Fibroblast of mammary gland (primary cell): ENCODE data around the gene GABRR3.

ENCODE experiments used
- DNase-seq: peaks from one replicate; pipeline ENCODE4 v3.0.0-alpha.2; 2010; ENCODE audit warnings: low read depth
- H3K4me3 ChIP-seq: 2 replicates; pipeline ENCODE4 v1.5.1; 2011; ENCODE audit warnings: low read depth, mild to moderate bottlenecking, low read length, moderate library complexity; ENCODE audit not compliant: control insufficient read depth
- TF ChIP-seq, protein P1 (sequence below): conservative IDR thresholded peaks from 2 replicates; pipeline ENCODE4 v1.5.1; 2011; ENCODE audit warnings: low read depth, low read length, inconsistent platforms; ENCODE audit not compliant: control insufficient read depth, insufficient read depth

Gene GABRR3

DNA sequence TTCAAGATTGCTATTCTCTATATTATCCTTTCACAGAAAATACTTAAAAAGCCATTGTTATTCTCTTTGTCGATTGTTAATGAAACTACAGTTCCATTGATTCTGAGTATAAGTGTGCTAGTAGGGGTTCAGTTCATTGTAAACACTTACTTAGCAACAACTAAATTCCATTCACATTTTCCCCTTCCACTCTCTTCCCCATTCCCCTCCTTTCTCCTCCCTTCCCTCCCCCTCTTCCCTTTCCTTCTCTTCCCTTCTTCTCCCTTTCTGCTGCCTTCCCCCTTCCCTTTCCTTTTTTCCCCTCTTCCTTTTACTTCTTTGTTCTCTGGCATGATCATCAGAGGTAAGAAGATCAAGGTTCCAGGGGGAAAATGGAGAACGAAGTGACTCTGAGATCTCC, 41.6 kb downstream of the GABRR3 start:
- DNase-seq, result no peak
- TF ChIP-seq, protein P1, sequence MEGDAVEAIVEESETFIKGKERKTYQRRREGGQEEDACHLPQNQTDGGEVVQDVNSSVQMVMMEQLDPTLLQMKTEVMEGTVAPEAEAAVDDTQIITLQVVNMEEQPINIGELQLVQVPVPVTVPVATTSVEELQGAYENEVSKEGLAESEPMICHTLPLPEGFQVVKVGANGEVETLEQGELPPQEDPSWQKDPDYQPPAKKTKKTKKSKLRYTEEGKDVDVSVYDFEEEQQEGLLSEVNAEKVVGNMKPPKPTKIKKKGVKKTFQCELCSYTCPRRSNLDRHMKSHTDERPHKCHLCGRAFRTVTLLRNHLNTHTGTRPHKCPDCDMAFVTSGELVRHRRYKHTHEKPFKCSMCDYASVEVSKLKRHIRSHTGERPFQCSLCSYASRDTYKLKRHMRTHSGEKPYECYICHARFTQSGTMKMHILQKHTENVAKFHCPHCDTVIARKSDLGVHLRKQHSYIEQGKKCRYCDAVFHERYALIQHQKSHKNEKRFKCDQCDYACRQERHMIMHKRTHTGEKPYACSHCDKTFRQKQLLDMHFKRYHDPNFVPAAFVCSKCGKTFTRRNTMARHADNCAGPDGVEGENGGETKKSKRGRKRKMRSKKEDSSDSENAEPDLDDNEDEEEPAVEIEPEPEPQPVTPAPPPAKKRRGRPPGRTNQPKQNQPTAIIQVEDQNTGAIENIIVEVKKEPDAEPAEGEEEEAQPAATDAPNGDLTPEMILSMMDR, result no peak
- no peak overlapping the region for H3K4me3 ChIP-seq

- DNase-seq, result no peak
- TF ChIP-seq, protein P1, result no peak
- H3K4me3 ChIP-seq, result no peak overlapping the region
Measured at GRCh38 chr3:97992547-97993173, 42.5 kb downstream of the GABRR3 start.

DNA sequence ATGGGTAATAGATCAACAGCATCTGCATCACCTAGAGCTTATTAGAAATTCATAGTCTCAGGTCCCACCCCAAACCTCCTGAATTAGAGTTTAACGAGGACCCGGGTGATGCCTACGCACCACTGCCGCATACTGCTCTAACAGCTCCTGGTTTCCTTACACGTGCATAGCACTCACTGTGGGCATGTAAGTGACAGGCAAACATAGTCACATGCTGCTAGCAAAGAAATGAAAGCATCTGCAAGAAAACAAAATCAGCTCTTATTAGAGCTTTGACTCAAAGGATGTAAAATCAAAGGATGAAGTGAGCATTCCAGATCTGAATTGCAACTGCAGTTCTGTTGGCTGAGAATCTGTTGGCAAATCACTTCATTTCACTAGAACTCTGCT, 43.8 kb downstream of the GABRR3 start:
- H3K4me3 ChIP-seq, result no peak overlapping the region
- TF ChIP-seq, protein P1, result no peak

DNA sequence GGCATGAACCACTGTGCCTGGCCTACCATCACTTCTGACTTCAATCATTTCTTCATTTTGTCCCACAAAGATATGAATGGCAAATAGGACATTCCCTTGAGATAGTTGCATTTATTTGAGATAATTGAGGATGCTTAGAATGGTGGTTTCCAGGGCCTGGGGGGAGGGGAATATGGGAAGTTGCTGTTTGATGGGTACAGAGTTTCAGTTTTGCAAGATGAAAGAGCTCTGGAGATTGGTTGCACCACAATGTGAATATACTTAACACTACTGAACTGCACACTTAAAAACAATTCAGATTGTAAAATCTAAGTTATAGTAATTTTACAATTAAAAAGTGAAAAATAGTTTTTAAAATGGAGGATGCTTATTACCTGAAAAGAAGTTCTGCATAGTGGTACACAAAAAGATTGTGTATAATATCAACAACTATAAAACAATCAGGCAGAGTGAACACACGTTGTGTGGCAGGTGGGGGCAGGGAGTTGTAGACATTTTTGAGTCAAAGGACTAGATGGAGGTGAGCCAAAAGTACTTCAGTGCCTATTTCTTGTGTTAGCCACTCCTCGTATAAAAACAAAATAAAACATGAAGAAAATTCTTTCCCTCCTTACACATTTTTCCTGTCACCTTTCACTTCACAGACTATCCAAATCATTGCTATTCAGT, 44.4 kb downstream of the GABRR3 start:
- no peak for DNase-seq
- TF ChIP-seq, protein P1, result no peak
- no peak overlapping the region for H3K4me3 ChIP-seq

More for the DNA sequence above, 43.8 kb downstream of the GABRR3 start:
- DNase-seq, result no peak

- TF ChIP-seq, protein P1, result no peak
- DNase-seq, result no peak
- no peak overlapping the region for H3K4me3 ChIP-seq
Measured at GRCh38 chr3:97988784-97989568, 46.1 kb downstream of the GABRR3 start.

GRCh38 chr3:97987306-97987705, 47.8 kb downstream of the GABRR3 start:
- no peak for DNase-seq
- no peak overlapping the region for H3K4me3 ChIP-seq
- TF ChIP-seq, protein P1, result no peak
